HUES64 (cell line): ENCODE results near the gene SARDH.

Experiments used
- H3K27ac ChIP-seq: 2 replicates; pipeline ENCODE4 v1.7.0; 2013; ENCODE audit warnings: low read depth, low read length, inconsistent platforms
- H3K27me3 ChIP-seq: 2 replicates; pipeline ENCODE4 v1.6.1; 2013; ENCODE audit warnings: mild to moderate bottlenecking, low read length; ENCODE audit not compliant: insufficient read depth
- H3K36me3 ChIP-seq: 2 replicates; pipeline ENCODE4 v1.6.1; 2013; ENCODE audit warnings: mild to moderate bottlenecking, low read length; ENCODE audit not compliant: insufficient read depth
- H3K4me1 ChIP-seq: 2 replicates; pipeline ENCODE4 v1.6.1; 2013; ENCODE audit warnings: mild to moderate bottlenecking, low read length, moderate library complexity; ENCODE audit not compliant: insufficient read depth
- H3K4me3 ChIP-seq: 2 replicates; pipeline ENCODE4 v1.5.1; 2013; ENCODE audit warnings: mild to moderate bottlenecking, low read length, moderate library complexity
- H3K9ac ChIP-seq: 2 replicates; pipeline ENCODE4 v1.6.1; 2013; ENCODE audit warnings: mild to moderate bottlenecking, low read depth, low read length
- H3K9me3 ChIP-seq: 2 replicates; pipeline ENCODE4 v1.6.1; 2013; ENCODE audit warnings: low read depth, low read length; ENCODE audit not compliant: insufficient read depth
- WGBS: fragments of 150-250, 120-280 bp; methylation state at CpG from one replicate; pipeline ENCODE4 v1.1.7; 2013; ENCODE audit warnings: missing lambda C conversion rate; 5-methylcytosine and 5-hydroxymethylcytosine counted together

Gene SARDH

GRCh38 chr9:133616643-133617405, 121.3 kb downstream of the SARDH start:
- H3K9me3 ChIP-seq: no peaks in the 10 kb centered on the region
- no peaks in the 10 kb centered on the region for H3K4me1 ChIP-seq
- H3K4me3 ChIP-seq: no peak overlapping the region
- no peak overlapping the region for H3K27ac ChIP-seq
- H3K27me3 ChIP-seq: no peaks in the 10 kb centered on the region
- H3K9ac ChIP-seq: no peak overlapping the region
- H3K36me3 ChIP-seq: no peaks in the 10 kb centered on the region
- 92% methylated on average over 13 of the region's 13 CpGs for WGBS

GRCh38 chr9:133615606-133616188, 122.5 kb downstream of the SARDH start:
- no peak overlapping the region for H3K27ac ChIP-seq
- no peak overlapping the region for H3K9ac ChIP-seq
- H3K4me3 ChIP-seq: no peak overlapping the region
- WGBS: 85% methylated on average over 13 of the region's 13 CpGs
- no peaks in the 10 kb centered on the region for H3K9me3 ChIP-seq
- no peaks in the 10 kb centered on the region for H3K36me3 ChIP-seq
- H3K4me1 ChIP-seq: no peaks in the 10 kb centered on the region
- 0 out of 2 replicates have a peak, but pooled peaks cover 5% of the 10 kb centered on the region for H3K27me3 ChIP-seq

GRCh38 chr9:133615186-133615585, 123.0 kb downstream of the SARDH start:
- H3K27ac ChIP-seq: no peak overlapping the region
- H3K36me3 ChIP-seq: no peaks in the 10 kb centered on the region
- no peak overlapping the region for H3K4me3 ChIP-seq
- no peaks in the 10 kb centered on the region for H3K4me1 ChIP-seq
- no peak overlapping the region for H3K9ac ChIP-seq
- no peaks in the 10 kb centered on the region for H3K9me3 ChIP-seq
- H3K27me3 ChIP-seq: 0 out of 2 replicates have a peak, but pooled peaks cover 7% of the 10 kb centered on the region
- 77% methylated on average over 16 of the region's 16 CpGs for WGBS

- Histone ChIP-seq H3K9me3 (no peaks in the 10 kb centered on the region), H3K27me3 (peaks cover 10% of the 10 kb centered on the region), H3K4me3 (no peak overlapping the region), H3K27ac (no peak overlapping the region), H3K9ac (no peak overlapping the region), H3K4me1 (no peaks in the 10 kb centered on the region), H3K36me3 (no peaks in the 10 kb centered on the region)
- 79% methylated on average over 5 of the region's 5 CpGs for WGBS
Observed at GRCh38 chr9:133614678-133615077, 123.5 kb downstream of the SARDH start.

GRCh38 chr9:133614056-133614455, 124.1 kb downstream of the SARDH start:
- Histone ChIP-seq H3K9ac (no peak overlapping the region), H3K9me3 (no peaks in the 10 kb centered on the region), H3K27me3 (peaks cover 13% of the 10 kb centered on the region), H3K36me3 (no peaks in the 10 kb centered on the region), H3K4me3 (no peak overlapping the region), H3K4me1 (no peaks in the 10 kb centered on the region), H3K27ac (no peak overlapping the region)
- 90% methylated on average over 10 of the region's 10 CpGs for whole genome bisulfite sequencing
